Activated naive CD4-positive, alpha-beta T cell treated with anti-CD3 and anti-CD28 coated beads, Interleukin-2, amount 50 U/mL, for 72 hours (primary cell): ENCODE data around the gene NIP7. TPM values are rescaled to one million over a fixed set of nuclear protein-coding genes. Genes with fewer than 3 reads are reported as not detected.
A peak's percentile ranks its signal among the peaks of the same experiment; 100 is the strongest.
"Not testable (repeated sequence)": the region's sequence is repeated elsewhere in the genome, so short reads cannot be mapped to it uniquely, and the experiment has no call there.

Source experiments
- ATAC-seq, 2 donors: fragments of 150-1000 bp; cut with Tn5 transposase; 2 replicates each; pipeline ENCODE4 v1.10.0; 2021; ENCODE audit warnings: mild to moderate bottlenecking in 2 of 2, moderate library complexity in 2 of 2
- DNase-seq, 2 donors: peaks; one replicate each; pipeline ENCODE4 v3.0.0; 2021 to 2022; ENCODE audit warnings: low spot score in 2 of 2
- H3K27ac Mint-ChIP-seq, 2 donors: one replicate each; pipeline ENCODE4 v1.8.0; 2022; ENCODE audit warnings: mild to moderate bottlenecking in 2 of 2, mixed read lengths in 2 of 2
- H3K36me3 Mint-ChIP-seq, 2 donors: one replicate each; pipeline ENCODE4 v1.8.0; 2022; ENCODE audit warnings: mixed read lengths in 2 of 2
- H3K9me3 Mint-ChIP-seq, 2 donors: one replicate each; pipeline ENCODE4 v1.8.0; 2022; ENCODE audit warnings: mixed read lengths in 2 of 2
- total RNA-seq, 2 donors: library from RNA; stranded (reverse); gene quantifications; one replicate each; pipeline ENCODE4 v1.2.3, GENCODE V29; 2022

The NIP7 gene
- total RNA-seq: 10 to 100 TPM; 35.8 to 44.7 TPM

- peaks cover 33 to 40% of the 10 kb centered on the region in 2 donors for H3K36me3 Mint-ChIP-seq
Observed at GRCh38 chr16:69339289-69340094, at the start of gene NIP7, which contains the start of gene COG8. NIP7 (plus strand) TSS chr16:69339772; CDS start chr16:69339830, 58 bp downstream. COG8 (minus strand) TSS chr16:69339564; CDS start chr16:69339552, 12 bp downstream.

GRCh38 chr16:69291657-69292056 lies 47.9 kb upstream of the NIP7 start:
- ATAC-seq, DNase-seq, H3K27ac Mint-ChIP-seq, H3K9me3 Mint-ChIP-seq, H3K36me3 Mint-ChIP-seq: not testable (repeated sequence)

More at GRCh38 chr16:69339289-69340094, at the start of gene NIP7, which contains the start of gene COG8:
- Mint-ChIP-seq H3K9me3 (no peaks in the 10 kb centered on the region), H3K27ac (peak within 1 kb of the TSS; percentile 96 to 99)
- ATAC-seq (peak; percentile 91 to 93), DNase-seq (peak; percentile 90 to 92)

- Mint-ChIP-seq H3K9me3 (no peaks in the 10 kb centered on the region), H3K36me3 (no peaks in the 10 kb centered on the region), H3K27ac (no peak overlapping the region)
- ATAC-seq (peak; percentile 22 to 78), DNase-seq (no peak)
Observed at GRCh38 chr16:69293401-69293800, 46.2 kb upstream of the NIP7 start.

- Mint-ChIP-seq H3K36me3 (no peaks in the 10 kb centered on the region), H3K27ac (no peak overlapping the region), H3K9me3 (no peaks in the 10 kb centered on the region)
- ATAC-seq: no peak
- no peak for DNase-seq
Observed at GRCh38 chr16:69294051-69294450, 45.5 kb upstream of the NIP7 start.

GRCh38 chr16:69296771-69297170 lies 42.8 kb upstream of the NIP7 start:
- not testable (repeated sequence) for H3K9me3 Mint-ChIP-seq, DNase-seq, H3K36me3 Mint-ChIP-seq, ATAC-seq, H3K27ac Mint-ChIP-seq

- no peak for ATAC-seq
- H3K27ac Mint-ChIP-seq: no peak overlapping the region
- H3K36me3 Mint-ChIP-seq: no peaks in the 10 kb centered on the region
- no peaks in the 10 kb centered on the region for H3K9me3 Mint-ChIP-seq
- no peak for DNase-seq
Observed at GRCh38 chr16:69298261-69298660, 41.3 kb upstream of the NIP7 start.

GRCh38 chr16:69301187-69301586 lies 38.4 kb upstream of the NIP7 start:
- H3K36me3 Mint-ChIP-seq: no peaks in the 10 kb centered on the region

GRCh38 chr16:69301861-69302260 lies 37.7 kb upstream of the NIP7 start:
- Mint-ChIP-seq H3K9me3 (no peaks in the 10 kb centered on the region), H3K27ac (no peak overlapping the region), H3K36me3 (no peaks in the 10 kb centered on the region)
- DNase-seq (no peak), ATAC-seq (no peak)

More at GRCh38 chr16:69301187-69301586, 38.4 kb upstream of the NIP7 start:
- no peak overlapping the region for H3K27ac Mint-ChIP-seq
- DNase-seq (no peak), ATAC-seq (no peak)
- H3K9me3 Mint-ChIP-seq: no peaks in the 10 kb centered on the region

- no peaks in the 10 kb centered on the region for H3K9me3 Mint-ChIP-seq
- H3K36me3 Mint-ChIP-seq: no peaks in the 10 kb centered on the region
- no peak for ATAC-seq
- no peak overlapping the region for H3K27ac Mint-ChIP-seq
- DNase-seq: no peak
Observed at GRCh38 chr16:69302301-69302700, 37.3 kb upstream of the NIP7 start.

GRCh38 chr16:69306031-69306430 lies 33.5 kb upstream of the NIP7 start:
- H3K27ac Mint-ChIP-seq: no peak overlapping the region
- ATAC-seq: no peak

GRCh38 chr16:69307091-69307490 lies 32.5 kb upstream of the NIP7 start:
- no peaks in the 10 kb centered on the region for H3K9me3 Mint-ChIP-seq
- DNase-seq (no peak), ATAC-seq (no peak)
- peaks cover 5 to 6% of the 10 kb centered on the region in 2 donors for H3K36me3 Mint-ChIP-seq
- H3K27ac Mint-ChIP-seq: no peak overlapping the region

More at GRCh38 chr16:69306031-69306430, 33.5 kb upstream of the NIP7 start:
- Mint-ChIP-seq H3K36me3 (no peaks in the 10 kb centered on the region), H3K9me3 (no peaks in the 10 kb centered on the region)
- DNase-seq: no peak

- DNase-seq (no peak), ATAC-seq (no peak)
- peaks cover 7% of the 10 kb centered on the region in 2 donors for H3K36me3 Mint-ChIP-seq
- H3K27ac Mint-ChIP-seq: no peak overlapping the region
- H3K9me3 Mint-ChIP-seq: no peaks in the 10 kb centered on the region
Observed at GRCh38 chr16:69307856-69308255, 31.7 kb upstream of the NIP7 start.

GRCh38 chr16:69309316-69309715 lies 30.3 kb upstream of the NIP7 start:
- Mint-ChIP-seq H3K9me3 (no peaks in the 10 kb centered on the region), H3K36me3 (peaks cover 7% of the 10 kb centered on the region in 2 donors), H3K27ac (no peak overlapping the region)
- no peak for ATAC-seq
- DNase-seq: peak in 1 of 2 donors; percentile 44

GRCh38 chr16:69310653-69311532 lies 28.7 kb upstream of the NIP7 start, which contains the start of gene VPS4A:
VPS4A (plus strand) TSS chr16:69311350; CDS start chr16:69311512, 162 bp downstream.
- no peaks in the 10 kb centered on the region for H3K9me3 Mint-ChIP-seq
- H3K27ac Mint-ChIP-seq: peak within 1 kb of the TSS; percentile 91 to 100
- H3K36me3 Mint-ChIP-seq: peaks cover 7% of the 10 kb centered on the region in 2 donors
- ATAC-seq (peak; percentile 95 to 96), DNase-seq (peak; percentile 97 to 100)

- Mint-ChIP-seq H3K36me3 (peaks cover 7% of the 10 kb centered on the region in 2 donors), H3K27ac (peak overlapping the region; percentile 91 to 100), H3K9me3 (no peaks in the 10 kb centered on the region)
- ATAC-seq (peak; percentile 56 to 65), DNase-seq (peak in 1 of 2 donors; percentile 57)
Observed at GRCh38 chr16:69311533-69312387, 27.8 kb upstream of the NIP7 start.

- ATAC-seq (no peak), DNase-seq (no peak)
- no peaks in the 10 kb centered on the region for H3K9me3 Mint-ChIP-seq
- H3K36me3 Mint-ChIP-seq: peaks cover 7% of the 10 kb centered on the region in 2 donors
- peak overlapping the region; percentile 55 to 69 for H3K27ac Mint-ChIP-seq
Observed at GRCh38 chr16:69313469-69313868, 26.1 kb upstream of the NIP7 start.
